Raji (cell line): Measurements from ENCODE around the gene ANGPTL4.

Source experiments
- POLR2A ChIP-seq: IDR thresholded peaks from 2 replicates; pipeline ENCODE4 v1.6.1; 2011; ENCODE audit warnings: low read depth, low read length, control low read depth; ENCODE audit not compliant: insufficient read depth

ANGPTL4 gene

GRCh38 chr19:8352134-8352827 lies 11.7 kb upstream of the ANGPTL4 start:
- TF ChIP-seq POLR2A, result no peak

- no peak for TF ChIP-seq POLR2A
These were observed 8.1 kb upstream of the ANGPTL4 start for GRCh38 chr19:8355631-8356402.

GRCh38 chr19:8357007-8357521 lies 6.9 kb upstream of the ANGPTL4 start:
- TF ChIP-seq POLR2A, result no peak

- TF ChIP-seq POLR2A, result no peak
These were observed 5.0 kb upstream of the ANGPTL4 start for GRCh38 chr19:8358948-8359347.

GRCh38 chr19:8360196-8360595 lies 3.8 kb upstream of the ANGPTL4 start:
- TF ChIP-seq POLR2A, result no peak

- TF ChIP-seq POLR2A, result no peak
These were observed 1.8 kb upstream of the ANGPTL4 start for GRCh38 chr19:8361921-8362793.

- TF ChIP-seq POLR2A, result no peak
These were observed 2.2 kb downstream of the ANGPTL4 start for GRCh38 chr19:8366121-8366581.

- no peak for TF ChIP-seq POLR2A
These were observed 3.0 kb downstream of the ANGPTL4 start for GRCh38 chr19:8366961-8367326.

- TF ChIP-seq POLR2A, result no peak
These were observed 3.5 kb downstream of the ANGPTL4 start for GRCh38 chr19:8367327-8368001.

GRCh38 chr19:8370176-8371010 lies 6.4 kb downstream of the ANGPTL4 start:
- TF ChIP-seq POLR2A, result no peak

GRCh38 chr19:8371011-8371804 lies 7.3 kb downstream of the ANGPTL4 start:
- no peak for TF ChIP-seq POLR2A

- TF ChIP-seq POLR2A, result no peak
These were observed 10.2 kb downstream of the ANGPTL4 start for GRCh38 chr19:8373867-8374813.
